GM23248 (cell line): ENCODE data around the gene SPOP. TPM values are rescaled to one million over a fixed set of nuclear protein-coding genes. Genes with fewer than 3 reads are reported as not detected.

Experiments
- DNase-seq: peaks from one replicate; pipeline ENCODE4 v3.0.0-alpha.2; 2015
- H2AFZ ChIP-seq: fragments of 200-600 bp; sonication (generic); 2 replicates; pipeline ENCODE4 v1.6.1; 2016; ENCODE audit warnings: antibody characterized with exemption
- H3F3A ChIP-seq: fragments of 200-600 bp; sonication (generic); 2 replicates; pipeline ENCODE4 v1.6.1; 2016; ENCODE audit warnings: mild to moderate bottlenecking, antibody characterized with exemption, mixed run types; ENCODE audit not compliant: insufficient read depth
- H3K27ac ChIP-seq: fragments of 200-600 bp; sonication (generic); 2 replicates; pipeline ENCODE4 v1.5.1; 2016; ENCODE audit warnings: mild to moderate bottlenecking
- H3K27me3 ChIP-seq: fragments of 200-600 bp; sonication (generic); replicated peaks from 2 replicates; pipeline ENCODE4 v1.6.1; 2016; ENCODE audit warnings: mild to moderate bottlenecking; ENCODE audit not compliant: insufficient read depth
- H3K36me3 ChIP-seq: fragments of 200-600 bp; sonication (generic); 2 replicates; pipeline ENCODE4 v1.6.1; 2016; ENCODE audit warnings: low read depth, mild to moderate bottlenecking
- H3K4me1 ChIP-seq: fragments of 200-600 bp; sonication (generic); 2 replicates; pipeline ENCODE4 v1.6.1; 2016; ENCODE audit warnings: mild to moderate bottlenecking; ENCODE audit not compliant: insufficient read depth
- H3K4me2 ChIP-seq: fragments of 200-600 bp; sonication (generic); one replicate; pipeline ENCODE4 v1.6.1; 2016; ENCODE audit warnings: mild to moderate bottlenecking; ENCODE audit not compliant: unreplicated experiment
- H3K4me3 ChIP-seq: fragments of 200-600 bp; sonication (generic); 2 replicates; pipeline ENCODE4 v1.5.1; 2016; ENCODE audit warnings: mild to moderate bottlenecking
- H3K79me2 ChIP-seq: fragments of 200-600 bp; sonication (generic); 2 replicates; pipeline ENCODE4 v1.6.1; 2016; ENCODE audit warnings: mild to moderate bottlenecking; ENCODE audit not compliant: insufficient read depth
- H3K9ac ChIP-seq: fragments of 200-600 bp; sonication (generic); 2 replicates; pipeline ENCODE4 v1.6.1; 2016; ENCODE audit warnings: mild to moderate bottlenecking
- H3K9me2 ChIP-seq: fragments of 200-600 bp; sonication (generic); 2 replicates; pipeline ENCODE4 v1.6.1; 2016; ENCODE audit warnings: mixed run types, mild to moderate bottlenecking, moderate library complexity; ENCODE audit not compliant: insufficient read depth
- H3K9me3 ChIP-seq: fragments of 200-600 bp; sonication (generic); one replicate; pipeline ENCODE4 v1.6.1; 2017; ENCODE audit warnings: low read depth
- H4K20me1 ChIP-seq: fragments of 200-600 bp; sonication (generic); 2 replicates; pipeline ENCODE4 v1.6.0; 2016; ENCODE audit not compliant: insufficient read depth
- EZH2 ChIP-seq: fragments of 200-600 bp; sonication (generic); IDR thresholded peaks from 2 replicates; pipeline ENCODE4 v1.6.1; 2018; ENCODE audit warnings: antibody characterized with exemption, mild to moderate bottlenecking; ENCODE audit not compliant: insufficient read depth, poor library complexity, severe bottlenecking
- EZH2phosphoT487 ChIP-seq: fragments of 200-600 bp; sonication (generic); IDR thresholded peaks from 2 replicates; pipeline ENCODE4 v1.6.1; 2018; ENCODE audit warnings: antibody characterized with exemption, moderate library complexity, mild to moderate bottlenecking, low read depth; ENCODE audit not compliant: insufficient read depth
- WGBS, 2 experiments: methylation state at CpG; one replicate each; pipeline ENCODE4 v1.1.6; 2015 to 2017; ENCODE audit warnings: low lambda C conversion rate in 2 of 2, low coverage in 1 of 2; ENCODE audit errors: missing lambda C conversion rate in 2 of 2; 5-methylcytosine and 5-hydroxymethylcytosine counted together
- in situ Hi-C: fragments of 300-500 bp; cut with MboI; formaldehyde crosslinking; loops from 2 replicates; pipeline ENCODE4 v1.15.0; 2020
- polyA plus RNA-seq: library from polyadenylated mRNA; unstranded; fragments of >200 nt; fragmentation: Nextera tagmentation; extraction: Ambion mirVana; gene quantifications from 2 replicates; pipeline ENCODE4 v1.2.1, GENCODE V29; 2016
- total RNA-seq: library from RNA; depleted of rRNA; stranded (reverse); fragments of >200 nt; shearing (Covaris generic); gene quantifications from 2 replicates; pipeline ENCODE4 v1.2.3, GENCODE V29; 2014

SPOP gene
- total and polyA plus RNA-seq, 2 experiments from 2014 or later, result 64.1 to 69.8 TPM

- DNase-seq, result no peak
- no peaks in the 10 kb centered on the region for H4K20me1 ChIP-seq
- H2AFZ ChIP-seq, result no peak overlapping the region
- H3K9me2 ChIP-seq, result no peaks in the 10 kb centered on the region
- in situ Hi-C loops, result loop anchor here (10.0 to 25.0 kb wide), 2 partner anchors 288 to 420 kb away; partner anchors contain the start of gene DLX3
- no peaks in the 10 kb centered on the region for H3F3A ChIP-seq
- TF ChIP-seq EZH2 (no peak), EZH2phosphoT487 (no peak)
- H3K9me3 ChIP-seq, result no peaks in the 10 kb centered on the region
- no peak overlapping the region for H3K4me2 ChIP-seq
- no peaks in the 10 kb centered on the region for H3K36me3 ChIP-seq
- no peak overlapping the region for H3K9ac ChIP-seq
- H3K27ac ChIP-seq, result no peak overlapping the region
- H3K79me2 ChIP-seq, result no peaks in the 10 kb centered on the region
- no peaks in the 10 kb centered on the region for H3K27me3 ChIP-seq
- no peak overlapping the region for H3K4me3 ChIP-seq
- 34 to 44% methylated on average over 9 of the region's 9 CpGs for WGBS, 2 experiments
- no peaks in the 10 kb centered on the region for H3K4me1 ChIP-seq
Observed at GRCh38 chr17:49567104-49567521, 110.8 kb downstream of the SPOP start.

GRCh38 chr17:49566668-49567071, 111.2 kb downstream of the SPOP start:
- no peak overlapping the region for H2AFZ ChIP-seq
- no peaks in the 10 kb centered on the region for H4K20me1 ChIP-seq
- H3K79me2 ChIP-seq, result no peaks in the 10 kb centered on the region
- no peaks in the 10 kb centered on the region for H3K9me2 ChIP-seq
- H3K4me3 ChIP-seq, result no peak overlapping the region
- 68 to 70% methylated on average over 5 of the region's 5 CpGs for WGBS, 2 experiments
- in situ Hi-C loops, result loop anchor here (10.0 to 25.0 kb wide), 2 partner anchors 288 to 421 kb away; partner anchors contain the start of gene DLX3
- H3K4me2 ChIP-seq, result no peak overlapping the region
- TF ChIP-seq EZH2, result no peak
- TF ChIP-seq EZH2phosphoT487, result no peak
- H3F3A ChIP-seq, result no peaks in the 10 kb centered on the region
- no peaks in the 10 kb centered on the region for H3K36me3 ChIP-seq
- DNase-seq, result no peak
- no peaks in the 10 kb centered on the region for H3K4me1 ChIP-seq
- no peaks in the 10 kb centered on the region for H3K9me3 ChIP-seq
- H3K9ac ChIP-seq, result no peak overlapping the region
- no peaks in the 10 kb centered on the region for H3K27me3 ChIP-seq
- no peak overlapping the region for H3K27ac ChIP-seq

GRCh38 chr17:49565948-49566491, 111.9 kb downstream of the SPOP start:
- no peaks in the 10 kb centered on the region for H4K20me1 ChIP-seq
- H3K9me2 ChIP-seq, result no peaks in the 10 kb centered on the region
- no peaks in the 10 kb centered on the region for H3K36me3 ChIP-seq
- H2AFZ ChIP-seq, result no peak overlapping the region
- DNase-seq, result no peak
- H3F3A ChIP-seq, result no peaks in the 10 kb centered on the region
- H3K4me1 ChIP-seq, result no peaks in the 10 kb centered on the region
- H3K9ac ChIP-seq, result no peak overlapping the region
- no peaks in the 10 kb centered on the region for H3K9me3 ChIP-seq
- 13 to 14% methylated on average over 14 of the region's 14 CpGs for WGBS, 2 experiments
- no peak overlapping the region for H3K4me3 ChIP-seq
- H3K4me2 ChIP-seq, result no peak overlapping the region
- H3K27ac ChIP-seq, result no peak overlapping the region
- in situ Hi-C loops, result loop anchor here (10.0 to 25.0 kb wide), 2 partner anchors 289 to 421 kb away; partner anchors contain the start of gene DLX3
- TF ChIP-seq EZH2phosphoT487 (no peak), EZH2 (no peak)
- H3K27me3 ChIP-seq, result no peaks in the 10 kb centered on the region; the same call in 1 of the 2 replicates
- H3K79me2 ChIP-seq, result no peaks in the 10 kb centered on the region

GRCh38 chr17:49564638-49565037, 113.3 kb downstream of the SPOP start:
- WGBS, 2 experiments, result 36 to 40% methylated on average over 4 of the region's 4 CpGs
- no peak for DNase-seq
- Histone ChIP-seq H3F3A (no peaks in the 10 kb centered on the region), H3K36me3 (no peaks in the 10 kb centered on the region), H4K20me1 (no peaks in the 10 kb centered on the region), H3K9me3 (no peaks in the 10 kb centered on the region), H3K4me1 (no peaks in the 10 kb centered on the region), H3K9me2 (no peaks in the 10 kb centered on the region), H3K4me3 (no peak overlapping the region), H3K4me2 (no peak overlapping the region), H3K79me2 (no peaks in the 10 kb centered on the region), H3K27ac (no peak overlapping the region), H3K27me3 (no peaks in the 10 kb centered on the region; the same call in 1 of the 2 replicates), H2AFZ (no peak overlapping the region), H3K9ac (no peak overlapping the region)
- in situ Hi-C loops, result loop anchor here (10.0 to 25.0 kb wide), 2 partner anchors 290 to 423 kb away; partner anchors contain the start of gene DLX3
- no peak for TF ChIP-seq EZH2phosphoT487
- no peak for TF ChIP-seq EZH2
